GM12878 (cell line): ENCODE results near the gene CRAMP1. TPM values are rescaled to one million over a fixed set of nuclear protein-coding genes. Genes with fewer than 3 reads are reported as not detected.

Source experiments
- ATAC-seq: fragments of 200-7000 bp; cut with Tn5 transposase; 3 replicates; pipeline ENCODE4 v1.9.1; 2020; ENCODE audit warnings: mild to moderate bottlenecking, moderate library complexity
- BruUV-seq: library from RNA; stranded (reverse); fragments of 400-500 nt; replicated peaks from 2 replicates; lab custom pipeline; 2021; lab: Mats Ljungman, UMichigan
- CTCF ChIA-PET: fragments of 300-600 bp; sonication (Branson Sonifier 250); formaldehyde crosslinking; extraction: SDS; loops from one replicate; lab custom pipeline; 2021; ENCODE audit warnings: inconsistent platforms; lab: Yijun Ruan, JAX
- POLR2A ChIA-PET: fragments of 350-600 bp; formaldehyde crosslinking; extraction: SDS; loops from one replicate; lab custom pipeline; 2021; ENCODE audit warnings: inconsistent platforms; lab: Charles Lee
- RAD21 ChIA-PET: fragments of 300-600 bp; sonication (Branson Sonifier 250); formaldehyde crosslinking; loops from one replicate; lab custom pipeline; 2023; ENCODE audit warnings: antibody characterized with exemption; ENCODE audit not compliant: unreplicated experiment; lab: Charles Lee
- SMC1A ChIA-PET: fragments of 300-600 bp; sonication (Branson Sonifier 250); formaldehyde crosslinking; loops from one replicate; lab custom pipeline; 2023; ENCODE audit not compliant: unreplicated experiment, uncharacterized antibody; lab: Charles Lee
- DNase-seq: peaks from one replicate; pipeline ENCODE4 v3.0.0-alpha.2; 2011; ENCODE audit warnings: low read depth, low spot score
- FAIRE-seq: peaks from 3 replicates; lab custom pipeline; 2011; peaks lifted over from hg19 to GRCh38; lab: Jason Lieb, UNC
- H2AFZ ChIP-seq: 2 replicates; pipeline ENCODE4 v1.6.0; 2011; ENCODE audit warnings: low read depth, low read length, control low read depth; ENCODE audit not compliant: control insufficient read depth
- H3K27ac ChIP-seq: 2 replicates; pipeline ENCODE4 v1.5.1; 2011; ENCODE audit warnings: control low read depth; ENCODE audit not compliant: control insufficient read depth, insufficient read depth
- H3K27me3 ChIP-seq, 2 experiments: replicated peaks in 1 of 2; 2 replicates each; pipeline versions ENCODE4 v1.6.0 to v1.6.1; 2011; ENCODE audit warnings: low read length in 1 of 2; ENCODE audit not compliant: control insufficient read depth in 2 of 2, insufficient read depth in 2 of 2
- H3K36me3 ChIP-seq, 2 experiments: 2 replicates each; pipeline ENCODE4 v1.5.1; 2011; ENCODE audit warnings: low read length in 1 of 2; ENCODE audit not compliant: control insufficient read depth in 2 of 2, insufficient read depth in 2 of 2
- H3K4me1 ChIP-seq: 2 replicates; pipeline ENCODE4 v1.6.1; 2011; ENCODE audit warnings: mild to moderate bottlenecking, low read length, moderate library complexity, mixed read lengths; ENCODE audit not compliant: control insufficient read depth, insufficient read depth
- H3K4me2 ChIP-seq: 2 replicates; pipeline ENCODE4 v1.6.0; 2011; ENCODE audit warnings: control low read depth; ENCODE audit not compliant: control insufficient read depth, insufficient read depth
- H3K4me3 ChIP-seq: fragments of 200-600 bp; sonication (generic); 2 replicates; pipeline ENCODE4 v1.5.1; 2016
- H3K79me2 ChIP-seq: 2 replicates; pipeline ENCODE4 v1.6.0; 2011; ENCODE audit warnings: low read length; ENCODE audit not compliant: control insufficient read depth, insufficient read depth
- H3K9ac ChIP-seq: 2 replicates; pipeline ENCODE4 v1.8.0; 2011; ENCODE audit warnings: low read length, control low read depth, mixed read lengths; ENCODE audit not compliant: control insufficient read depth, insufficient read depth
- H3K9me3 ChIP-seq: replicated peaks from 3 replicates; pipeline ENCODE4 v1.5.1; 2011; ENCODE audit warnings: mild to moderate bottlenecking, low read length; ENCODE audit not compliant: control insufficient read depth, insufficient read depth
- H4K20me1 ChIP-seq: 2 replicates; pipeline ENCODE4 v1.6.0; 2011; ENCODE audit not compliant: control insufficient read depth, insufficient read depth
- CHD2 ChIP-seq: IDR thresholded peaks from 2 replicates; pipeline ENCODE4 v1.6.1; 2011; ENCODE audit warnings: low read depth, low read length, improper control_type of control experiment, borderline replicate concordance
- CHD4 ChIP-seq: fragments of 200-600 bp; sonication (generic); IDR thresholded peaks from 2 replicates; pipeline ENCODE4 v1.6.1; 2016; ENCODE audit warnings: mild to moderate bottlenecking
- CREB1 ChIP-seq: IDR thresholded peaks from 2 replicates; pipeline ENCODE4 v1.6.1; 2012; ENCODE audit warnings: low read depth, mild to moderate bottlenecking, inconsistent platforms
- FOXK2 ChIP-seq: fragments of 450-650 bp; IDR thresholded peaks from 2 replicates; pipeline ENCODE4 v1.6.1; 2017; ENCODE audit warnings: mild to moderate bottlenecking, moderate library complexity
- KAT2A ChIP-seq: conservative IDR thresholded peaks from 2 replicates; pipeline ENCODE4 v1.6.1; 2011; ENCODE audit warnings: low read depth, low read length; ENCODE audit not compliant: control insufficient read depth
- LARP7 ChIP-seq: fragments of 450-650 bp; IDR thresholded peaks from 2 replicates; pipeline ENCODE4 v1.6.1; 2017; ENCODE audit warnings: mild to moderate bottlenecking
- MYC ChIP-seq: IDR thresholded peaks from 2 replicates; pipeline ENCODE4 v1.6.1; 2011; ENCODE audit warnings: mild to moderate bottlenecking, low read length, moderate library complexity, inconsistent platforms; ENCODE audit not compliant: insufficient read depth, insufficient replicate concordance, insufficient read length, severe bottlenecking
- NBN ChIP-seq: fragments of 450-650 bp; IDR thresholded peaks from 2 replicates; pipeline ENCODE4 v1.6.1; 2016
- NR2C2 ChIP-seq: IDR thresholded peaks from 2 replicates; pipeline ENCODE4 v1.6.1; 2011; ENCODE audit warnings: borderline replicate concordance, low read depth; ENCODE audit not compliant: control insufficient read depth, insufficient read length
- RFX5 ChIP-seq: IDR thresholded peaks from 2 replicates; pipeline ENCODE4 v1.6.1; 2011; ENCODE audit warnings: low read depth, low read length, improper control_type of control experiment
- SMAD5 ChIP-seq: IDR thresholded peaks from 2 replicates; pipeline ENCODE4 v1.6.1; 2016; ENCODE audit warnings: antibody characterized with exemption, low read depth
- SPI1 ChIP-seq: IDR thresholded peaks from 2 replicates; pipeline ENCODE4 v1.6.1; 2011; ENCODE audit warnings: low read depth, mild to moderate bottlenecking, low read length, moderate library complexity, borderline replicate concordance; ENCODE audit not compliant: insufficient read depth
- TBL1XR1 ChIP-seq: IDR thresholded peaks from 2 replicates; pipeline ENCODE4 v1.6.1; 2012; ENCODE audit warnings: low read depth, low read length, improper control_type of control experiment
- TCF3 ChIP-seq: IDR thresholded peaks from 2 replicates; pipeline ENCODE4 v1.6.1; 2012; ENCODE audit warnings: low read depth, mild to moderate bottlenecking, low read length, borderline replicate concordance; ENCODE audit not compliant: insufficient read depth
- WRNIP1 ChIP-seq: IDR thresholded peaks from 2 replicates; pipeline ENCODE4 v1.6.1; 2011; ENCODE audit warnings: low read depth, low read length, improper control_type of control experiment, borderline replicate concordance
- YY1 ChIP-seq: IDR thresholded peaks from 2 replicates; pipeline ENCODE4 v1.6.1; 2011; ENCODE audit warnings: low read depth, mild to moderate bottlenecking, low read length
- ZSCAN29 ChIP-seq: fragments of 450-650 bp; IDR thresholded peaks from 2 replicates; pipeline ENCODE4 v1.6.1; 2017; ENCODE audit warnings: mild to moderate bottlenecking, moderate library complexity
- WGBS: methylation state at CpG from one replicate; pipeline ENCODE4 v1.1.6; 2016; ENCODE audit warnings: low lambda C conversion rate; ENCODE audit not compliant: insufficient replicate concordance, insufficient coverage; ENCODE audit errors: missing lambda C conversion rate; 5-methylcytosine and 5-hydroxymethylcytosine counted together
- in situ Hi-C: fragments of 300-500 bp; cut with MboI; formaldehyde crosslinking; loops from 9 replicates; pipeline ENCODE4 v1.14.3; 2018; ENCODE audit warnings: mixed read lengths
- intact Hi-C: fragments of 100-400 bp; cut with micrococcal nuclease; formaldehyde crosslinking; loops from one replicate; pipeline ENCODE4 v1.14.2; 2022; ENCODE audit not compliant: unreplicated experiment
- polyA plus RNA-seq, 11 experiments: library from polyadenylated mRNA; depleted of rRNA in 4 of 11; unstranded in 6 of 11; stranded (reverse) in 5 of 11; fragments of >200 nt; fragmentation: Nextera tagmentation in 4 of 11; fragmentation: Illumina TruSeq in 1 of 11; extraction: Ambion mirVana in 4 of 11; extraction: Trizol in 1 of 11; gene quantifications; 1 replicate in 1 of 11; 2 replicates in 10 of 11; pipeline versions ENCODE4 v1.2.1 to v1.2.3, GENCODE V29; 2011 to 2016; ENCODE audit warnings: inconsistent platforms in 2 of 11, missing spikeins in 2 of 11, low read depth in 1 of 11
- total RNA-seq, 4 experiments: library from RNA; depleted of rRNA in 3 of 4; stranded (reverse); fragments of >200 nt in 3 of 4; fragmentation: Illumina TruSeq in 1 of 4; extraction: Trizol in 1 of 4; gene quantifications; 2 replicates each; pipeline versions ENCODE4 v1.2.1 to v1.2.3, GENCODE V29; 2013 to 2021
- TF ChIP-seq, protein P1 (sequence below): IDR thresholded peaks from 2 replicates; pipeline ENCODE4 v1.6.1; 2011; ENCODE audit warnings: mild to moderate bottlenecking, low read depth, low read length, moderate library complexity; ENCODE audit not compliant: insufficient replicate concordance
- TF ChIP-seq, protein P2 (sequence below): fragments of 450-650 bp; IDR thresholded peaks from 2 replicates; pipeline ENCODE4 v1.6.1; 2014; ENCODE audit warnings: mild to moderate bottlenecking

The CRAMP1 gene
- total and polyA plus RNA-seq, 10 of the 15 experiments (the other 5 are each of a cell fraction or from before 2014, with no cell fraction given), result 0.37 to 9.8 (median 3.9) TPM

DNA sequence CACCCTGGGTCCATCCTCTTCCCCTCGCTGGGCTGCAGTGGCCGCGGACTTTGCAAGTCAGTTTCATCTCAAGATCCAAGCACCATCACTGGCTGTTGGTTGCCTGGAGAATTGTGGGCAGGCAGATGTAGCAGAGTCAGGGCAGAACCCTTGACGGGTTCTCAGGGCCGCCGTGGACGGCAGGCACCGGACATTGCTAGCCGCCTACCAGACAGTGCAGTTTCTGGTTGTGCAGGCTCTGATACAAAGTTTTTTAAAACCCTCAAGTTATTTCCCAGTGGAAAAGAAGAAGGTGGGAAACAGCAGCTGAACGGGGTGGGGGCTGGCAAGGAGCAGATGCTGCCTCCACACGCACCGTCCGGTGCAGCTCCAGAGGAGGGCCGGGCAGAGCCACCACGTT lies 97.2 kb downstream of the CRAMP1 start:
- RAD21 ChIA-PET, result no interaction called here
- POLR2A ChIA-PET, result interaction anchor here (0.7 kb wide), 1 partner anchor 31 kb away, joined by 3 read pairs; the partner anchor contains the start of gene JPT2
- ATAC-seq, result no peak
- SMC1A ChIA-PET, result interaction anchor here (0.6 to 1.5 kb wide), 3 partner anchors 14 to 73 kb away, joined by 3 read pairs; partner anchors contain the start of genes NUBP2 and SPSB3
- in situ Hi-C loops, result no loop called here
- peaks cover 32% of the 10 kb centered on the region for H3K4me1 ChIP-seq
- BruUV-seq, result no TSS peak
- no peak overlapping the region for H2AFZ ChIP-seq
- intact Hi-C loops, result loop anchor here (5.0 kb wide), 1 partner anchor 63 kb away; the partner anchor contains the start of genes EME2, MRPS34 and NME3
- CTCF ChIA-PET, result interaction anchor here (1.2 kb wide), 2 partner anchors 10 to 33 kb away, joined by 3 to 4 read pairs; no protein-coding TSS in a partner anchor
- no peak overlapping the region for H3K27ac ChIP-seq
- no peaks in the 10 kb centered on the region; a peak in 3 of 4 replicates for H3K36me3 ChIP-seq
- H3K9ac ChIP-seq, result no peak overlapping the region; the same call in 1 of the 2 replicates
- FAIRE-seq, result no peak
- 97% methylated on average over 15 of the region's 15 CpGs for WGBS
- peaks cover 53% of the 10 kb centered on the region for H3K79me2 ChIP-seq
- DNase-seq, result no peak
- no peak overlapping the region for H3K4me2 ChIP-seq
- no peak overlapping the region for H3K4me3 ChIP-seq
- no peaks in the 10 kb centered on the region for H3K27me3 ChIP-seq
- H3K9me3 ChIP-seq, result no peaks in the 10 kb centered on the region
- no peak for TF ChIP-seq KAT2A
- TF ChIP-seq TBL1XR1, result no peak
- no peak for TF ChIP-seq YY1
- no peak for TF ChIP-seq FOXK2
- no peak for TF ChIP-seq SPI1
- TF ChIP-seq MYC, result no peak
- TF ChIP-seq, protein P1, sequence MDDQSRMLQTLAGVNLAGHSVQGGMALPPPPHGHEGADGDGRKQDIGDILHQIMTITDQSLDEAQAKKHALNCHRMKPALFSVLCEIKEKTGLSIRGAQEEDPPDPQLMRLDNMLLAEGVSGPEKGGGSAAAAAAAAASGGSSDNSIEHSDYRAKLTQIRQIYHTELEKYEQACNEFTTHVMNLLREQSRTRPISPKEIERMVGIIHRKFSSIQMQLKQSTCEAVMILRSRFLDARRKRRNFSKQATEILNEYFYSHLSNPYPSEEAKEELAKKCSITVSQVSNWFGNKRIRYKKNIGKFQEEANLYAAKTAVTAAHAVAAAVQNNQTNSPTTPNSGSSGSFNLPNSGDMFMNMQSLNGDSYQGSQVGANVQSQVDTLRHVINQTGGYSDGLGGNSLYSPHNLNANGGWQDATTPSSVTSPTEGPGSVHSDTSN, result no peak
- TF ChIP-seq SMAD5, result no peak
- TF ChIP-seq, protein P2, sequence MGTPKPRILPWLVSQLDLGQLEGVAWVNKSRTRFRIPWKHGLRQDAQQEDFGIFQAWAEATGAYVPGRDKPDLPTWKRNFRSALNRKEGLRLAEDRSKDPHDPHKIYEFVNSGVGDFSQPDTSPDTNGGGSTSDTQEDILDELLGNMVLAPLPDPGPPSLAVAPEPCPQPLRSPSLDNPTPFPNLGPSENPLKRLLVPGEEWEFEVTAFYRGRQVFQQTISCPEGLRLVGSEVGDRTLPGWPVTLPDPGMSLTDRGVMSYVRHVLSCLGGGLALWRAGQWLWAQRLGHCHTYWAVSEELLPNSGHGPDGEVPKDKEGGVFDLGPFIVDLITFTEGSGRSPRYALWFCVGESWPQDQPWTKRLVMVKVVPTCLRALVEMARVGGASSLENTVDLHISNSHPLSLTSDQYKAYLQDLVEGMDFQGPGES, result no peak
- no peak for TF ChIP-seq TCF3
- TF ChIP-seq CHD2, result no peak
- TF ChIP-seq RFX5, result no peak
- no peak for TF ChIP-seq WRNIP1
- TF ChIP-seq CHD4, result no peak
- no peak for TF ChIP-seq ZSCAN29
- no peak for TF ChIP-seq NR2C2
- TF ChIP-seq CREB1, result no peak
- TF ChIP-seq NBN, result no peak
- TF ChIP-seq LARP7, result no peak
- peaks cover 4% of the 10 kb centered on the region; the same call in 1 of the 2 replicates for H4K20me1 ChIP-seq
